Activated naive CD8-positive, alpha-beta T cell treated with anti-CD3 and anti-CD28 coated beads, Interleukin-2, amount 50 U/mL, for 24 hours (primary cell): ENCODE measurements around the gene NOC4L.

Source experiments
- ATAC-seq: fragments of 150-1000 bp; cut with Tn5 transposase; one replicate; pipeline ENCODE4 v1.10.0; 2021
- DNase-seq: peaks from one replicate; pipeline ENCODE4 v3.0.0; 2021
- H3K27ac Mint-ChIP-seq: one replicate; pipeline ENCODE4 v1.8.0; 2021; ENCODE audit warnings: mild to moderate bottlenecking, mixed read lengths
- H3K27me3 Mint-ChIP-seq: one replicate; pipeline ENCODE4 v1.8.0; 2021; ENCODE audit warnings: mixed read lengths
- H3K36me3 Mint-ChIP-seq: one replicate; pipeline ENCODE4 v1.8.0; 2021; ENCODE audit warnings: low read depth, mixed read lengths
- H3K4me1 Mint-ChIP-seq: one replicate; pipeline ENCODE4 v1.8.0; 2021; ENCODE audit warnings: mixed read lengths
- H3K4me3 Mint-ChIP-seq: one replicate; pipeline ENCODE4 v1.8.0; 2021; ENCODE audit warnings: mild to moderate bottlenecking, moderate library complexity, mixed read lengths
- H3K9me3 Mint-ChIP-seq: one replicate; pipeline ENCODE4 v1.8.0; 2021; ENCODE audit warnings: mixed read lengths

NOC4L gene

GRCh38 chr12:132163041-132163910 is 19.0 kb downstream of the NOC4L start:
- Mint-ChIP-seq H3K9me3 (peaks cover 5% of the 10 kb centered on the region), H3K27ac (no peak overlapping the region), H3K4me1 (peaks cover 9% of the 10 kb centered on the region), H3K36me3 (no peaks in the 10 kb centered on the region), H3K27me3 (no peaks in the 10 kb centered on the region), H3K4me3 (no peak overlapping the region)
- ATAC-seq (peak; percentile 15), DNase-seq (no peak)

GRCh38 chr12:132163911-132164288 is 19.6 kb downstream of the NOC4L start:
- Mint-ChIP-seq H3K4me3 (no peak overlapping the region), H3K4me1 (peaks cover 9% of the 10 kb centered on the region), H3K27ac (no peak overlapping the region), H3K36me3 (no peaks in the 10 kb centered on the region), H3K9me3 (peaks cover 5% of the 10 kb centered on the region), H3K27me3 (no peaks in the 10 kb centered on the region)
- DNase-seq (no peak), ATAC-seq (no peak)

GRCh38 chr12:132164426-132164825 is 20.2 kb downstream of the NOC4L start:
- Mint-ChIP-seq H3K36me3 (no peaks in the 10 kb centered on the region), H3K4me3 (no peak overlapping the region), H3K4me1 (peaks cover 9% of the 10 kb centered on the region), H3K9me3 (peaks cover 5% of the 10 kb centered on the region), H3K27ac (no peak overlapping the region), H3K27me3 (no peaks in the 10 kb centered on the region)
- no peak for ATAC-seq
- DNase-seq = no peak

- Mint-ChIP-seq H3K36me3 (no peaks in the 10 kb centered on the region), H3K4me1 (peaks cover 9% of the 10 kb centered on the region), H3K27me3 (no peaks in the 10 kb centered on the region), H3K9me3 (peaks cover 5% of the 10 kb centered on the region), H3K4me3 (no peak overlapping the region), H3K27ac (no peak overlapping the region)
- ATAC-seq (no peak), DNase-seq (no peak)
Measured at GRCh38 chr12:132165584-132165983, 21.3 kb downstream of the NOC4L start.

- H3K36me3 Mint-ChIP-seq = no peaks in the 10 kb centered on the region
- H3K27ac Mint-ChIP-seq = no peak overlapping the region
Measured at GRCh38 chr12:132166093-132166492, 21.8 kb downstream of the NOC4L start.

GRCh38 chr12:132166801-132167591 is 22.7 kb downstream of the NOC4L start:
- H3K27me3 Mint-ChIP-seq = no peaks in the 10 kb centered on the region
- peaks cover 5% of the 10 kb centered on the region for H3K9me3 Mint-ChIP-seq
- peaks cover 9% of the 10 kb centered on the region for H3K4me1 Mint-ChIP-seq
- no peak for DNase-seq
- no peak for ATAC-seq
- no peak overlapping the region for H3K27ac Mint-ChIP-seq
- no peak overlapping the region for H3K4me3 Mint-ChIP-seq
- H3K36me3 Mint-ChIP-seq = no peaks in the 10 kb centered on the region

More at GRCh38 chr12:132166093-132166492, 21.8 kb downstream of the NOC4L start:
- Mint-ChIP-seq H3K4me3 (no peak overlapping the region), H3K9me3 (peaks cover 5% of the 10 kb centered on the region), H3K27me3 (no peaks in the 10 kb centered on the region), H3K4me1 (peaks cover 9% of the 10 kb centered on the region)
- DNase-seq (no peak), ATAC-seq (no peak)

GRCh38 chr12:132167611-132168310 is 23.5 kb downstream of the NOC4L start:
- ATAC-seq (no peak), DNase-seq (no peak)
- Mint-ChIP-seq H3K27ac (no peak overlapping the region), H3K36me3 (no peaks in the 10 kb centered on the region), H3K4me3 (no peak overlapping the region), H3K27me3 (no peaks in the 10 kb centered on the region), H3K9me3 (peaks cover 5% of the 10 kb centered on the region), H3K4me1 (peaks cover 9% of the 10 kb centered on the region)

GRCh38 chr12:132168311-132169031 is 24.2 kb downstream of the NOC4L start:
- Mint-ChIP-seq H3K4me1 (peaks cover 12% of the 10 kb centered on the region), H3K4me3 (no peak overlapping the region), H3K27me3 (peaks cover 4% of the 10 kb centered on the region), H3K27ac (no peak overlapping the region), H3K36me3 (no peaks in the 10 kb centered on the region), H3K9me3 (peaks cover 5% of the 10 kb centered on the region)
- DNase-seq (no peak), ATAC-seq (no peak)

- Mint-ChIP-seq H3K27me3 (peaks cover 5% of the 10 kb centered on the region), H3K9me3 (peaks cover 5% of the 10 kb centered on the region), H3K4me1 (peaks cover 11% of the 10 kb centered on the region), H3K4me3 (no peak overlapping the region), H3K36me3 (no peaks in the 10 kb centered on the region), H3K27ac (no peak overlapping the region)
- ATAC-seq (no peak), DNase-seq (no peak)
Measured at GRCh38 chr12:132169376-132169775, 25.1 kb downstream of the NOC4L start.

GRCh38 chr12:132170094-132170636 is 25.9 kb downstream of the NOC4L start:
- peaks cover 5% of the 10 kb centered on the region for H3K9me3 Mint-ChIP-seq
- no peak overlapping the region for H3K27ac Mint-ChIP-seq
- ATAC-seq (no peak), DNase-seq (no peak)
- no peaks in the 10 kb centered on the region for H3K36me3 Mint-ChIP-seq
- H3K27me3 Mint-ChIP-seq = peaks cover 5% of the 10 kb centered on the region
- peaks cover 12% of the 10 kb centered on the region for H3K4me1 Mint-ChIP-seq
- H3K4me3 Mint-ChIP-seq = no peak overlapping the region

- Mint-ChIP-seq H3K27ac (no peak overlapping the region), H3K9me3 (peaks cover 5% of the 10 kb centered on the region), H3K4me1 (peaks cover 12% of the 10 kb centered on the region), H3K27me3 (peaks cover 5% of the 10 kb centered on the region), H3K4me3 (no peak overlapping the region), H3K36me3 (no peaks in the 10 kb centered on the region)
- no peak for DNase-seq
- ATAC-seq = no peak
Measured at GRCh38 chr12:132170637-132171292, 26.5 kb downstream of the NOC4L start.

- Mint-ChIP-seq H3K36me3 (no peaks in the 10 kb centered on the region), H3K27ac (no peak overlapping the region), H3K4me3 (no peak overlapping the region), H3K27me3 (peaks cover 5% of the 10 kb centered on the region), H3K9me3 (peaks cover 5% of the 10 kb centered on the region), H3K4me1 (peaks cover 12% of the 10 kb centered on the region)
- ATAC-seq (no peak), DNase-seq (no peak)
Measured at GRCh38 chr12:132171293-132171967, 27.2 kb downstream of the NOC4L start.

- Mint-ChIP-seq H3K27me3 (peaks cover 6% of the 10 kb centered on the region), H3K9me3 (peaks cover under 1% of the 10 kb centered on the region), H3K4me1 (peaks cover 12% of the 10 kb centered on the region), H3K27ac (no peak overlapping the region), H3K4me3 (no peak overlapping the region), H3K36me3 (no peaks in the 10 kb centered on the region)
- DNase-seq = no peak
- no peak for ATAC-seq
Measured at GRCh38 chr12:132171968-132172521, 27.8 kb downstream of the NOC4L start.
